Spleen (tissue), 11 donors: ENCODE measurements around the gene C4orf50. TPM values are rescaled to one million over a fixed set of nuclear protein-coding genes. Genes with fewer than 3 reads are reported as not detected.

Experiments
- DNase-seq: peaks from one replicate; pipeline ENCODE4 v3.0.0-alpha.2; 2020
- H3K27ac ChIP-seq, 8 donors: fragments of 200-600 bp; sonication (generic) in 7 of 8; 1 replicate in 4 of 8; 2 replicates in 4 of 8; pipeline versions ENCODE4 v1.5.0 to v1.8.0; 2016 to 2021; ENCODE audit warnings: inconsistent platforms in 4 of 8, mild to moderate bottlenecking in 4 of 8, moderate library complexity in 1 of 8
- H3K27me3 ChIP-seq, 7 donors: fragments of 200-600 bp; sonication (generic) in 6 of 7; replicated peaks in 1 of 7; 1 replicate in 4 of 7; 2 replicates in 3 of 7; pipeline versions ENCODE4 v1.5.0 to v1.8.0; 2016 to 2021; ENCODE audit warnings: inconsistent platforms in 3 of 7, mild to moderate bottlenecking in 1 of 7
- H3K36me3 ChIP-seq, 6 donors: fragments of 200-600 bp; sonication (generic) in 5 of 6; 1 replicate in 4 of 6; 2 replicates in 2 of 6; pipeline versions ENCODE4 v1.5.0 to v1.8.0; 2016 to 2021; ENCODE audit warnings: inconsistent platforms in 2 of 6
- H3K4me1 ChIP-seq, 6 donors: fragments of 200-600 bp; sonication (generic) in 5 of 6; 1 replicate in 3 of 6; 2 replicates in 3 of 6; pipeline versions ENCODE4 v1.5.0 to v1.8.0; 2016 to 2021; ENCODE audit warnings: inconsistent platforms in 3 of 6
- H3K4me3 ChIP-seq, 8 donors: fragments of 200-600 bp; sonication (generic) in 7 of 8; 1 replicate in 4 of 8; 2 replicates in 4 of 8; pipeline versions ENCODE4 v1.5.0 to v1.8.0; 2016 to 2021; ENCODE audit warnings: inconsistent platforms in 4 of 8, mild to moderate bottlenecking in 4 of 8, moderate library complexity in 2 of 8
- H3K9me3 ChIP-seq, 8 donors: fragments of 200-600 bp; sonication (generic) in 7 of 8; 1 replicate in 4 of 8; 2 replicates in 4 of 8; pipeline versions ENCODE4 v1.5.0 to v1.8.0; 2016 to 2021; ENCODE audit warnings: inconsistent platforms in 4 of 8
- POLR2A ChIP-seq, 3 donors: fragments of 450-650 bp; IDR thresholded peaks; one replicate each; pipeline ENCODE4 v1.5.1; 2017; ENCODE audit warnings: antibody characterized with exemption in 3 of 3, mild to moderate bottlenecking in 1 of 3
- POLR2AphosphoS5 ChIP-seq, 3 donors: sonication (generic); formaldehyde crosslinking; IDR thresholded peaks; one replicate each; pipeline ENCODE4 v1.5.1; 2017; ENCODE audit warnings: antibody characterized with exemption in 3 of 3
- WGBS, 5 donors: extraction: QIAGEN DNeasy Blood & Tissue Kit in 3 of 5; methylation state at CpG; one replicate each; pipeline versions ENCODE4 v1.1.5 to v1.1.7; 2013 to 2018; 5-methylcytosine and 5-hydroxymethylcytosine counted together
- intact Hi-C: fragments of 100-400 bp; cut with DNase I; formaldehyde crosslinking; loops from one replicate; pipeline ENCODE4 v1.15.0; 2023; ENCODE audit warnings: low total_unique reads
- polyA plus RNA-seq, 3 donors: library from polyadenylated mRNA; stranded (reverse); fragments of 200-250 nt; gene quantifications; one replicate each; pipeline ENCODE4 v1.2.1, GENCODE V29; 2013
- total RNA-seq, 7 donors: library from RNA; depleted of rRNA in 3 of 7; stranded (reverse); fragments of >200 nt in 3 of 7; fragmentation: NEBNext Ultra II Directional in 4 of 7; extraction: Animal tissue kit (Norgen Biotek cat#: 25700) in 4 of 7; gene quantifications; one replicate each; pipeline versions ENCODE4 v1.1.0 to v1.2.1, GENCODE V29; 2016 to 2021
- TF ChIP-seq, protein P1 (sequence below), 11 experiments: fragments of 200-600 bp in 7 of 11; fragments of 450-650 bp in 4 of 11; sonication (generic) in 4 of 11; IDR thresholded peaks in 8 of 11; conservative IDR thresholded peaks in 3 of 11; 1 replicate in 7 of 11; 2 replicates in 4 of 11; pipeline versions ENCODE4 v1.4.0 to v1.8.0; 2016 to 2021; ENCODE audit warnings: antibody characterized with exemption in 11 of 11, inconsistent platforms in 4 of 11, mild to moderate bottlenecking in 1 of 11
- donor health status: healthy with polysubstance abuse.
- donor health status: DM: no; HTN: no; CAD: no; lungs with moderate emphysema.
- donor health status: DM: no; HTN: no; CAD: no.
- donor health status: Bipolar disorder and iron deficiency.
- donor health status: healthy.
- donor health status: DM: no; HTN: no; CAD: no.
- donor health status: DM: yes; HTN: yes; CAD: no.

Gene C4orf50
- total and polyA plus RNA-seq, 10 donors, result 0.02 to 2.5 (median 0.30) TPM

- TF ChIP-seq POLR2AphosphoS5 (IDR thresholded peaks at IDR 0.05) (no peak), POLR2A (IDR thresholded peaks at IDR 0.05) (no peak)
- TF ChIP-seq, protein P1, sequence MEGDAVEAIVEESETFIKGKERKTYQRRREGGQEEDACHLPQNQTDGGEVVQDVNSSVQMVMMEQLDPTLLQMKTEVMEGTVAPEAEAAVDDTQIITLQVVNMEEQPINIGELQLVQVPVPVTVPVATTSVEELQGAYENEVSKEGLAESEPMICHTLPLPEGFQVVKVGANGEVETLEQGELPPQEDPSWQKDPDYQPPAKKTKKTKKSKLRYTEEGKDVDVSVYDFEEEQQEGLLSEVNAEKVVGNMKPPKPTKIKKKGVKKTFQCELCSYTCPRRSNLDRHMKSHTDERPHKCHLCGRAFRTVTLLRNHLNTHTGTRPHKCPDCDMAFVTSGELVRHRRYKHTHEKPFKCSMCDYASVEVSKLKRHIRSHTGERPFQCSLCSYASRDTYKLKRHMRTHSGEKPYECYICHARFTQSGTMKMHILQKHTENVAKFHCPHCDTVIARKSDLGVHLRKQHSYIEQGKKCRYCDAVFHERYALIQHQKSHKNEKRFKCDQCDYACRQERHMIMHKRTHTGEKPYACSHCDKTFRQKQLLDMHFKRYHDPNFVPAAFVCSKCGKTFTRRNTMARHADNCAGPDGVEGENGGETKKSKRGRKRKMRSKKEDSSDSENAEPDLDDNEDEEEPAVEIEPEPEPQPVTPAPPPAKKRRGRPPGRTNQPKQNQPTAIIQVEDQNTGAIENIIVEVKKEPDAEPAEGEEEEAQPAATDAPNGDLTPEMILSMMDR (IDR thresholded peaks at IDR 0.05 in 8 of 11, conservative IDR thresholded peaks at IDR 0.05 in 3 of 11), result no peak
- Histone ChIP-seq H3K36me3 (no peaks in the 10 kb centered on the region), H3K4me1 (peaks cover 0 to 10% (median 0%) of the 10 kb centered on the region in 6 donors), H3K27me3 (peaks cover 0 to 69% (median 0%) of the 10 kb centered on the region in 7 donors), H3K9me3 (no peaks in the 10 kb centered on the region), H3K4me3 (no peak overlapping the region), H3K27ac (no peak overlapping the region)
- DNase-seq, result no peak
- 61 to 69% (median 66%) methylated on average over 10 of the region's 10 CpGs for WGBS, 5 donors
- intact Hi-C loops, result no loop called here
These were observed 151.1 kb downstream of the C4orf50 start for GRCh38 chr4:5866841-5867813.

GRCh38 chr4:5865896-5866599 lies 152.2 kb downstream of the C4orf50 start:
- H3K4me1 ChIP-seq, result peaks cover 0 to 10% (median 0%) of the 10 kb centered on the region in 6 donors
- H3K4me3 ChIP-seq, result no peak overlapping the region
- DNase-seq, result no peak
- H3K27ac ChIP-seq, result no peak overlapping the region
- peaks cover 0 to 69% (median 0%) of the 10 kb centered on the region in 7 donors for H3K27me3 ChIP-seq
- no peaks in the 10 kb centered on the region for H3K36me3 ChIP-seq
- 14 to 44% (median 25%) methylated on average over 12 of the region's 12 CpGs for WGBS, 5 donors
- TF ChIP-seq POLR2AphosphoS5 (IDR thresholded peaks at IDR 0.05) (no peak), POLR2A (IDR thresholded peaks at IDR 0.05) (no peak)
- TF ChIP-seq, protein P1 (IDR thresholded peaks at IDR 0.05 in 8 of 11, conservative IDR thresholded peaks at IDR 0.05 in 3 of 11), result no peak
- intact Hi-C loops, result no loop called here
- no peaks in the 10 kb centered on the region for H3K9me3 ChIP-seq

DNA sequence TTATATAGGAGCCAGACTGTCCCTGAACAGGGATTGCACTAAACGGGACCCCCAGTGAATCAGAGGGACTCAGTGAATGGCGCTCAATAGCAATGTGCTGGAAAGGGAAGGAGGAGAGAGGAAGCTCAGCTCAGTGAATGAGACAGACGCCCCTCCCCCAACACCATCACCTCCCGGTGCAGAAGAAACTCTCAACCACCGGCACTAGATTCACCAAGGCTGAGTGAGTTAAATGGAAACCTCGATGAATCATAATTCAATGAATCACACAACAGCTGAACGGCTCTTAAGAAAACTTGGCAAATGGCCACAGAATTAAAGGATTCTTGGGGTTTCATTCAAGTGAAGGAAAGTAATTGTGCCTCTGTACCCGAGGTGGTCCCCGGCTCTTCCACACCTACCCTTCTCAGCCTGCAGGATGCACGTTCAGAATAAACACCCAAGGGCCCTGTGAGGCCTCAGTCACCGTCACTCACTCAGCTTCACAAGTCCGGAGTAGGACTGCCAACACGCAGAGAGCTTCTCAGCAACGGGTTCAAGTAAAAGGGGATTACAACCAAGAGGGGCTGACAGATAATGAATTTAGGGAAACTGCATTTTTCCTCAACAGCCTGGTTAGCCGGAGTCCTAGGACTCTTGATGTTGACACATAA lies 154.6 kb downstream of the C4orf50 start:
- DNase-seq, result no peak
- WGBS, 5 donors, result 48 to 55% (median 49%) methylated on average over 15 of the region's 15 CpGs
- Histone ChIP-seq H3K36me3 (no peaks in the 10 kb centered on the region), H3K4me1 (peaks cover 0 to 7% (median 0%) of the 10 kb centered on the region in 6 donors), H3K9me3 (peaks cover 0 to 4% (median 0%) of the 10 kb centered on the region in 8 donors), H3K27me3 (peaks cover 0 to 48% (median 0%) of the 10 kb centered on the region in 7 donors), H3K27ac (no peak overlapping the region), H3K4me3 (no peak overlapping the region)
- TF ChIP-seq POLR2A (IDR thresholded peaks at IDR 0.05), result no peak
- no peak for TF ChIP-seq POLR2AphosphoS5 (IDR thresholded peaks at IDR 0.05)
- TF ChIP-seq, protein P1 (IDR thresholded peaks at IDR 0.05 in 8 of 11, conservative IDR thresholded peaks at IDR 0.05 in 3 of 11), result no peak
- intact Hi-C loops, result no loop called here
